Measurements from ENCODE around the gene PANX2.

PANX2 gene

DNA sequence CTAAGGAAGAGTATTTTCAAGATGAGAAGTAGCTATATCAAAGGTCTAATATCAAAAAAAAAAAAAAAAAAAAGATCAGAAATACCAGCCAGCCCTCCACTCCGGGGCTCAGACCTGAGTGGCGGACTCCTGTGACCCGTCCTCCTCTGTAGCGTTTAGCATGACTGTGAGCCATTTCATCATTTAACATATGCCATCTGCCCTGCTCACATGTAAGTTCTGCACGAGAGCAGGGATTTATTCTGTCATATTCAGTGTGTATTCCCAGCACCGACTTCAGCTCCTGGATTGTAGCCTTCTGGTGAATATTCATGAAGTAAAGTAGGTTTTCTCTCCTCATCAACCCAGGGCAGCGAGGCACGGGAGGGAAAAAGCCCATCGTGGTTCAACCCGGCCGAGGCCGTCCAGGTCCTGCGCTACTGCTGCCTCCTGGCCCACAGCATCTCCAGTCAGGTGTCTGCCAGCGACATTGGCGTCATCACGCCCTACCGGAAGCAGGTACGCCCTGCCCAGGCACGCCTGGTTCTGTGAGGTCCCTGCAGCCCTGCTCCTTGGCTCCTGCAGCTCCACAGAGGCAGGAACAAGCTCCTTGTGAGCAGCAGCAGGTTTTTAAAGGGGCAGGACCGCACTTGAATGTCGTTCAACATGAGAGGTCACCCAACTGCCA, 12.7 kb upstream of the PANX2 start:
- no peak for DNase-seq
- no peaks in the 10 kb centered on the region for H3K36me3 ChIP-seq
- H3K27ac ChIP-seq = no peak overlapping the region
- H3K9me3 ChIP-seq (ENCODE audit: severe bottlenecking) = no peaks in the 10 kb centered on the region
- TF ChIP-seq, protein P1, sequence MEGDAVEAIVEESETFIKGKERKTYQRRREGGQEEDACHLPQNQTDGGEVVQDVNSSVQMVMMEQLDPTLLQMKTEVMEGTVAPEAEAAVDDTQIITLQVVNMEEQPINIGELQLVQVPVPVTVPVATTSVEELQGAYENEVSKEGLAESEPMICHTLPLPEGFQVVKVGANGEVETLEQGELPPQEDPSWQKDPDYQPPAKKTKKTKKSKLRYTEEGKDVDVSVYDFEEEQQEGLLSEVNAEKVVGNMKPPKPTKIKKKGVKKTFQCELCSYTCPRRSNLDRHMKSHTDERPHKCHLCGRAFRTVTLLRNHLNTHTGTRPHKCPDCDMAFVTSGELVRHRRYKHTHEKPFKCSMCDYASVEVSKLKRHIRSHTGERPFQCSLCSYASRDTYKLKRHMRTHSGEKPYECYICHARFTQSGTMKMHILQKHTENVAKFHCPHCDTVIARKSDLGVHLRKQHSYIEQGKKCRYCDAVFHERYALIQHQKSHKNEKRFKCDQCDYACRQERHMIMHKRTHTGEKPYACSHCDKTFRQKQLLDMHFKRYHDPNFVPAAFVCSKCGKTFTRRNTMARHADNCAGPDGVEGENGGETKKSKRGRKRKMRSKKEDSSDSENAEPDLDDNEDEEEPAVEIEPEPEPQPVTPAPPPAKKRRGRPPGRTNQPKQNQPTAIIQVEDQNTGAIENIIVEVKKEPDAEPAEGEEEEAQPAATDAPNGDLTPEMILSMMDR (IDR thresholded peaks at IDR 0.05; ENCODE audit: low read depth, low read length) = no peak
- no peak overlapping the region for H3K4me3 ChIP-seq (ENCODE audit: low read depth, low read length)
- H3K27me3 ChIP-seq (ENCODE audit: insufficient read depth, low read depth, severe bottlenecking) = no peaks in the 10 kb centered on the region

DNA sequence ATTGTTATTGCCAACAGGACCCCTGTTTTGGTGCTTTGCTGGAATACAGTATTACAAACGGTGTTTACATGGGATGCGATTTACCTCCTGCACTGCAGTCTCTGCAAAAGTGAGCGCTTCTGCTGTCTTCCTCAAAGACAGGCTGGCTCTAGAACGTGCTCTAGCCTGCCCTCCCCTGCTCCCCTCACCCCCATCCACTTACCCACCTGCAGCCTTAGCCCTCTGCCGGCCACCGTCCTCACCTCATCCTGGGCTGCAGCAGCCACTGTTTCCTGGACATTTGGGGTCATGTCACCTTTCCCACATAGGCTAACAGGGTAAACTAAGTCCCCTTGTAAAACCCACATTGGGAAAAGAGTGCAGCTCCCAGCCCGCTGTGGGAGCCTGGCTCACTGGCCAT, 9.6 kb upstream of the PANX2 start:
- Histone ChIP-seq H3K27ac (no peak overlapping the region), H3K4me3 (ENCODE audit: low read depth, low read length) (no peak overlapping the region), H3K27me3 (ENCODE audit: insufficient read depth, low read depth, severe bottlenecking) (no peaks in the 10 kb centered on the region), H3K9me3 (ENCODE audit: severe bottlenecking) (no peaks in the 10 kb centered on the region), H3K36me3 (no peaks in the 10 kb centered on the region)
- no peak for DNase-seq
- TF ChIP-seq, protein P1 (IDR thresholded peaks at IDR 0.05; ENCODE audit: low read depth, low read length) = no peak

DNA sequence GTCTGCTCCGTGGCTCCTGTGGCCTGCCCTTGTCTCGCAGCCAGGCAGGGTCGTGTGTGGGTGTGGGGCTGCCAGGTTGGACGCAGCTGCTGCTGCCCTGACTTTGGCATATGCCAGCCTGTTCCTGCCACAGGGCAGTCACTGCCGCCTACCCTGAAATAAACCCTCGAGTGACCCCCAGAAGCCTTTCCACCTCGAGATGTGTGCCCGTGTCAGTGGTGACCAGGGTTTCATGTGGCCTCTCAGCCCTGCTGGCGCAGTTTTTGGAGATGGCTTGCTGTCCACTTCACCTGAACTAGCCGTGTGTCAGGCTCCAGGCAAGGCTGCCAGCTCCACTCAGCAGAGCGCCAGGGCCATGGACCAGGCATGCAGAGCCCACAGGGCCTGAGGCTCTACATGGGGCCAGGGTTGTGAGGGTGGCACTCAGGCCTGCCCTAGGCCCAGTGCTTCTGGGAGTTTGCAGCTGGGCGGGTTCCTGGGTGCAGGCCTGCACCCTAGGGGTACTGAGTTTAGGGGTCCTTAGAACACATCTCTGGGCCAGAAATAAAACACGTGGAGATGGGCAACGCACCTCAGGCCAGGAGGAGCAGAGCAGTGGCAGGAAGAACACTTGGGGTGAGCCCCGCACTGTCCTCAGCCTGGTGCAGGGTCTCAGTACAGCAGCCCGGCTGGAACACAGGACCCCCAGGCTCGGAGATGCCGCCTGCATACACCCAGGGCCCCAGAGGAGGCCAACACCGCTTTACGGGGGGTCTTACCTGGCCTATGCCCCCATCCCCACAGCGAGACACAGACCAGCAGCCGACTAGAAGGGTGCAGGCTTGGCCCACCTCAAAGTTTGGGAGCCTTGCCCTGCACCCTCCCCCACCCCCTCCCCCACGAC, 8.8 kb upstream of the PANX2 start:
- Histone ChIP-seq H3K9me3 (ENCODE audit: severe bottlenecking) (peaks cover 2% of the 10 kb centered on the region), H3K27me3 (ENCODE audit: insufficient read depth, low read depth, severe bottlenecking) (no peaks in the 10 kb centered on the region), H3K4me3 (ENCODE audit: low read depth, low read length) (no peak overlapping the region), H3K27ac (no peak overlapping the region), H3K36me3 (no peaks in the 10 kb centered on the region)
- TF ChIP-seq, protein P1 (IDR thresholded peaks at IDR 0.05; ENCODE audit: low read depth, low read length) = no peak
- DNase-seq = no peak

DNA sequence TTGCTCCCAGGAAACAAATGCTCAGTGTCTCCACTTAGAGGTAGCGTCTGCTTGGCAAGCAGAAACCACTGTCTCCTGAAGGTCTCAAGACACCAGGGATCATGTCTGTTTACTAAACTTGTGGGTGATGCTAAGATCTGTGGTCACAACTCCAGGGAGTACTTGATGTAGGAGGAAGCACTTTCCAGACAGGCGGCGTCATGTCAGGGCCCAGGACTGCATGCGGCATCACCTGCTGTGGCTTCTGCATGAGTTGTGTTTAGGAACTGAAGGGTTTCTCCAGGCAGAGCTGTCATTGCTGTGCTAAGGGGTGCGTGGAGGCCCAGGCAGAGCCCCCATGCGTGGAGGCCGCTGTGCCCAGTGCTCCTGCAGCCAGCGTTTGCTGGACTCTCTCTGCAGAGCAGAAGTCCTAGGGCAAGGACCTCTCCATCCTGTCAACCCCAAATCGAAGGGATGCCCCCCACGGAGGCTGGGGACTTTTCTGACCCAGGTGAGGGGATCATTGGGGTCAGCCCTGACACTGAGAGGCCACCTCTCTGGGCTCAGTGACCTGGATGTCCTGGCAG, 8.1 kb upstream of the PANX2 start:
- TF ChIP-seq, protein P1 (IDR thresholded peaks at IDR 0.05; ENCODE audit: low read depth, low read length) = no peak
- no peaks in the 10 kb centered on the region for H3K27me3 ChIP-seq (ENCODE audit: insufficient read depth, low read depth, severe bottlenecking)
- no peak overlapping the region for H3K27ac ChIP-seq
- no peak for DNase-seq
- H3K9me3 ChIP-seq (ENCODE audit: severe bottlenecking) = peaks cover 5% of the 10 kb centered on the region
- H3K36me3 ChIP-seq = no peaks in the 10 kb centered on the region
- H3K4me3 ChIP-seq (ENCODE audit: low read depth, low read length) = no peak overlapping the region

DNA sequence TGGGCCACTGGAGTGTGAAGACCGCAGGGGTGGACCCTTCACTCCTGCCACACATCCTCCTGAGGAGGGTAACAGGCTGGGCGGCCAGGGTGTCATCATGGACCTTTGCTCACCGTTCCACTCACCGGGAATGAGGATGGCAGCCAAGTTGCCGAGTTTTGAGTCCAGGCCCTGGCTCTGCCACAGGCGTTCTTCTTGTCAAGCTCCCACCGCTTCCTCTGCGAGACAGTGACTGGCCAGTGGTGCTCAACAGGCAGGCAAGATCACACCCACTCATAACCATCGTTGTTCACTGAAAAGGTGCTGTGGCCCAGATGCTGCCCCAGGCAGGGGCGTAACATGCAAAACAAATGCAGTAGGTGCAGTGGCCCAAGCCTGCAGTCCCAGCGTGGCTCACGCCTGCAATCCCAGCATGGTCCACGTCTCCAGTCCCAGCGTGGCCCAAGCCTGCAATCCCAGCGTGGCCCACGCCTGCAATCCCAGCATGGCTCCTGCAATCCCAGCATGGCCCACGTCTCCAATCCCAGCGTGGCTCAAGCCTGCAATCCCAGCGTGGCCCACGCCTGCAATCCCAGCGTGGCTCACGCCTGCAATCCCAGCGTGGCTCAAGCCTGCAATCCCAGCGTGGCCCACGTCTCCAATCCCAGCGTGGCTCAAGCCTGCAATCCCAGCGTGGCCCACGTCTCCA, 5.0 kb upstream of the PANX2 start:
- Histone ChIP-seq H3K27me3 (ENCODE audit: insufficient read depth, low read depth, severe bottlenecking) (peaks cover 6% of the 10 kb centered on the region), H3K9me3 (ENCODE audit: severe bottlenecking) (peaks cover 5% of the 10 kb centered on the region), H3K36me3 (no peaks in the 10 kb centered on the region), H3K27ac (no peak overlapping the region), H3K4me3 (ENCODE audit: low read depth, low read length) (no peak overlapping the region)
- DNase-seq = no peak
- TF ChIP-seq, protein P1 (IDR thresholded peaks at IDR 0.05; ENCODE audit: low read depth, low read length) = no peak

Data from WERI-Rb-1 (cell line).